Measurements from ENCODE around the gene EHBP1. TPM values are rescaled to one million over a fixed set of nuclear protein-coding genes. Genes with fewer than 3 reads are reported as not detected.

EHBP1 gene
- total and polyA plus RNA-seq, 2 experiments from 2014 or later: 27.2 to 47.9 TPM

GRCh38 chr2:62933398-62933917 lies 227.9 kb downstream of the EHBP1 start (continued):
- TF ChIP-seq REST (IDR thresholded peaks at IDR 0.05; ENCODE audit: unreplicated experiment) (no peak), POLR2AphosphoS5 (IDR thresholded peaks at IDR 0.05; ENCODE audit: low read depth) (no peak), JUNB (IDR thresholded peaks at IDR 0.05; ENCODE audit: unreplicated experiment) (no peak)

- DNase-seq (ENCODE audit: low spot score): peak; percentile 16
- no peak overlapping the region for H2AFZ ChIP-seq
- H3K4me2 ChIP-seq: peak overlapping the region; percentile 20; the same call in 1 of the 2 replicates
- Mint-ChIP-seq H3K9me3 (no peaks in the 10 kb centered on the region), H3K36me3 (ENCODE audit: low read depth) (no peaks in the 10 kb centered on the region), H3K4me1 (peaks cover 15% of the 10 kb centered on the region), H3K27ac (peak overlapping the region; percentile 57), H3K4me3 (no peak overlapping the region), H3K27me3 (ENCODE audit: insufficient read depth, low read depth, poor library complexity) (no peaks in the 10 kb centered on the region)
- peak; percentile 33; the same call in 1 of the 3 replicates for ATAC-seq
- no peaks in the 10 kb centered on the region for H3K79me2 ChIP-seq (replicated peaks; ENCODE audit: insufficient read depth)
- H3K4me3 ChIP-seq: no peak overlapping the region
- no peaks in the 10 kb centered on the region for H3K27me3 ChIP-seq (ENCODE audit: insufficient read depth)
- H3F3A ChIP-seq (replicated peaks; ENCODE audit: low read depth): no peaks in the 10 kb centered on the region
- H3K27ac ChIP-seq (ENCODE audit: low read depth): no peak overlapping the region
- H3K9me2 ChIP-seq (ENCODE audit: insufficient read depth): no peaks in the 10 kb centered on the region
- H3K36me3 ChIP-seq (ENCODE audit: insufficient read depth): no peaks in the 10 kb centered on the region
- peaks cover 14% of the 10 kb centered on the region for H3K4me1 ChIP-seq (ENCODE audit: insufficient read depth)
- no peaks in the 10 kb centered on the region for H4K20me1 ChIP-seq (replicated peaks; ENCODE audit: insufficient read depth)
- TF ChIP-seq, protein P1, sequence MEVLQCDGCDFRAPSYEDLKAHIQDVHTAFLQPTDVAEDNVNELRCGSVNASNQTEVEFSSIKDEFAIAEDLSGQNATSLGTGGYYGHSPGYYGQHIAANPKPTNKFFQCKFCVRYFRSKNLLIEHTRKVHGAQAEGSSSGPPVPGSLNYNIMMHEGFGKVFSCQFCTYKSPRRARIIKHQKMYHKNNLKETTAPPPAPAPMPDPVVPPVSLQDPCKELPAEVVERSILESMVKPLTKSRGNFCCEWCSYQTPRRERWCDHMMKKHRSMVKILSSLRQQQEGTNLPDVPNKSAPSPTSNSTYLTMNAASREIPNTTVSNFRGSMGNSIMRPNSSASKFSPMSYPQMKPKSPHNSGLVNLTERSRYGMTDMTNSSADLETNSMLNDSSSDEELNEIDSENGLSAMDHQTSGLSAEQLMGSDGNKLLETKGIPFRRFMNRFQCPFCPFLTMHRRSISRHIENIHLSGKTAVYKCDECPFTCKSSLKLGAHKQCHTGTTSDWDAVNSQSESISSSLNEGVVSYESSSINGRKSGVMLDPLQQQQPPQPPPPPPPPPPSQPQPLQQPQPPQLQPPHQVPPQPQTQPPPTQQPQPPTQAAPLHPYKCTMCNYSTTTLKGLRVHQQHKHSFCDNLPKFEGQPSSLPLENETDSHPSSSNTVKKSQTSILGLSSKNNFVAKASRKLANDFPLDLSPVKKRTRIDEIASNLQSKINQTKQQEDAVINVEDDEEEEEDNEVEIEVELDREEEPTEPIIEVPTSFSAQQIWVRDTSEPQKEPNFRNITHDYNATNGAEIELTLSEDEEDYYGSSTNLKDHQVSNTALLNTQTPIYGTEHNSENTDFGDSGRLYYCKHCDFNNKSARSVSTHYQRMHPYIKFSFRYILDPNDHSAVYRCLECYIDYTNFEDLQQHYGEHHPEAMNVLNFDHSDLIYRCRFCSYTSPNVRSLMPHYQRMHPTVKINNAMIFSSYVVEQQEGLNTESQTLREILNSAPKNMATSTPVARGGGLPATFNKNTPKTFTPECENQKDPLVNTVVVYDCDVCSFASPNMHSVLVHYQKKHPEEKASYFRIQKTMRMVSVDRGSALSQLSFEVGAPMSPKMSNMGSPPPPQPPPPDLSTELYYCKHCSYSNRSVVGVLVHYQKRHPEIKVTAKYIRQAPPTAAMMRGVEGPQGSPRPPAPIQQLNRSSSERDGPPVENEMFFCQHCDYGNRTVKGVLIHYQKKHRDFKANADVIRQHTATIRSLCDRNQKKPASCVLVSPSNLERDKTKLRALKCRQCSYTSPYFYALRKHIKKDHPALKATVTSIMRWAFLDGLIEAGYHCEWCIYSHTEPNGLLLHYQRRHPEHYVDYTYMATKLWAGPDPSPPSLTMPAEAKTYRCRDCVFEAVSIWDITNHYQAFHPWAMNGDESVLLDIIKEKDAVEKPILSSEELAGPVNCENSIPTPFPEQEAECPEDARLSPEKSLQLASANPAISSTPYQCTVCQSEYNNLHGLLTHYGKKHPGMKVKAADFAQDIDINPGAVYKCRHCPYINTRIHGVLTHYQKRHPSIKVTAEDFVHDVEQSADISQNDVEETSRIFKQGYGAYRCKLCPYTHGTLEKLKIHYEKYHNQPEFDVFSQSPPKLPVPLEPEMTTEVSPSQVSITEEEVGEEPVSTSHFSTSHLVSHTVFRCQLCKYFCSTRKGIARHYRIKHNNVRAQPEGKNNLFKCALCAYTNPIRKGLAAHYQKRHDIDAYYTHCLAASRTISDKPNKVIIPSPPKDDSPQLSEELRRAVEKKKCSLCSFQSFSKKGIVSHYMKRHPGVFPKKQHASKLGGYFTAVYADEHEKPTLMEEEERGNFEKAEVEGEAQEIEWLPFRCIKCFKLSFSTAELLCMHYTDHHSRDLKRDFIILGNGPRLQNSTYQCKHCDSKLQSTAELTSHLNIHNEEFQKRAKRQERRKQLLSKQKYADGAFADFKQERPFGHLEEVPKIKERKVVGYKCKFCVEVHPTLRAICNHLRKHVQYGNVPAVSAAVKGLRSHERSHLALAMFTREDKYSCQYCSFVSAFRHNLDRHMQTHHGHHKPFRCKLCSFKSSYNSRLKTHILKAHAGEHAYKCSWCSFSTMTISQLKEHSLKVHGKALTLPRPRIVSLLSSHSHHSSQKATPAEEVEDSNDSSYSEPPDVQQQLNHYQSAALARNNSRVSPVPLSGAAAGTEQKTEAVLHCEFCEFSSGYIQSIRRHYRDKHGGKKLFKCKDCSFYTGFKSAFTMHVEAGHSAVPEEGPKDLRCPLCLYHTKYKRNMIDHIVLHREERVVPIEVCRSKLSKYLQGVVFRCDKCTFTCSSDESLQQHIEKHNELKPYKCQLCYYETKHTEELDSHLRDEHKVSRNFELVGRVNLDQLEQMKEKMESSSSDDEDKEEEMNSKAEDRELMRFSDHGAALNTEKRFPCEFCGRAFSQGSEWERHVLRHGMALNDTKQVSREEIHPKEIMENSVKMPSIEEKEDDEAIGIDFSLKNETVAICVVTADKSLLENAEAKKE (CRISPR knock-in tag; IDR thresholded peaks at IDR 0.05): no peak
- no peak for TF ChIP-seq REST (IDR thresholded peaks at IDR 0.05; ENCODE audit: unreplicated experiment)
- no peak for TF ChIP-seq ZNF331 (CRISPR knock-in tag; IDR thresholded peaks at IDR 0.05; ENCODE audit: low read depth)
- TF ChIP-seq POLR2AphosphoS5 (IDR thresholded peaks at IDR 0.05; ENCODE audit: low read depth): no peak
- TF ChIP-seq ETS1 (IDR thresholded peaks at IDR 0.05): no peak
- TF ChIP-seq ZNF114 (CRISPR knock-in tag; IDR thresholded peaks at IDR 0.05): no peak
- TF ChIP-seq STAT1 (IDR thresholded peaks at IDR 0.05; ENCODE audit: unreplicated experiment): no peak
- no peak for TF ChIP-seq NANOG (IDR thresholded peaks at IDR 0.05; ENCODE audit: borderline replicate concordance)
- no peak for TF ChIP-seq EZH2phosphoT487 (IDR thresholded peaks at IDR 0.05; ENCODE audit: unreplicated experiment)
Measured at GRCh38 chr2:62934517-62934916, 229.0 kb downstream of the EHBP1 start.

Measured in GM23338 (cell line).